PC-9 (cell line): ENCODE data around the gene TMEM128.

Experiments
- CTCF ChIP-seq: fragments of 200-600 bp; sonication (generic); conservative IDR thresholded peaks from 2 replicates; pipeline ENCODE4 v1.6.1; 2017; ENCODE audit warnings: mixed run types, antibody characterized with exemption, mild to moderate bottlenecking, moderate library complexity
- EZH2 ChIP-seq: fragments of 200-600 bp; sonication (generic); IDR thresholded peaks from 2 replicates; pipeline ENCODE4 v1.8.0; 2017; ENCODE audit warnings: antibody characterized with exemption, low read depth

- TF ChIP-seq CTCF (no peak), EZH2 (no peak)
These were observed 40.1 kb upstream of the TMEM128 start for GRCh38 chr4:4288098-4288497.
